ENCODE measurements around the gene ENHO.

DNA sequence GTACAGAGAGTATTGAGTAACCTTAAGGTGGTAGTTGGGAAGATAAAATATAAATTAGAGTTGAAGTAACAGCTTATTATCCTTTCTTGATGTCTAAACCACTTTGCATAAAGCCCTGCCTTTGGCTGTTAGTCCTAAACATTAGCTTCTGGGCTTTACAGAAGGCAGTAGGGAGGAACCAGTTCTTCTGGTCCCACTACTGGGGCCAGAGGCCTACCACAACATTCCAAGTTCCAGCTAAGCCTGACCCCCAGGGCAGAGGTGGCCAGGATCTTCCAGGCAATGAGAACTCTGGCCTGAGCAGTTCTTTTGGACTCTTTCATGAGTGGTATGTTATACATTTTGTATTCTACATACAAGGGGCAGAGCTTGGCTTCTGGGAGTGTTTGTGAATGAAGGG, 38.1 kb downstream of the ENHO start:
- no peak for TF ChIP-seq POLR2A (IDR thresholded peaks at IDR 0.05)
- TF ChIP-seq, protein P1, sequence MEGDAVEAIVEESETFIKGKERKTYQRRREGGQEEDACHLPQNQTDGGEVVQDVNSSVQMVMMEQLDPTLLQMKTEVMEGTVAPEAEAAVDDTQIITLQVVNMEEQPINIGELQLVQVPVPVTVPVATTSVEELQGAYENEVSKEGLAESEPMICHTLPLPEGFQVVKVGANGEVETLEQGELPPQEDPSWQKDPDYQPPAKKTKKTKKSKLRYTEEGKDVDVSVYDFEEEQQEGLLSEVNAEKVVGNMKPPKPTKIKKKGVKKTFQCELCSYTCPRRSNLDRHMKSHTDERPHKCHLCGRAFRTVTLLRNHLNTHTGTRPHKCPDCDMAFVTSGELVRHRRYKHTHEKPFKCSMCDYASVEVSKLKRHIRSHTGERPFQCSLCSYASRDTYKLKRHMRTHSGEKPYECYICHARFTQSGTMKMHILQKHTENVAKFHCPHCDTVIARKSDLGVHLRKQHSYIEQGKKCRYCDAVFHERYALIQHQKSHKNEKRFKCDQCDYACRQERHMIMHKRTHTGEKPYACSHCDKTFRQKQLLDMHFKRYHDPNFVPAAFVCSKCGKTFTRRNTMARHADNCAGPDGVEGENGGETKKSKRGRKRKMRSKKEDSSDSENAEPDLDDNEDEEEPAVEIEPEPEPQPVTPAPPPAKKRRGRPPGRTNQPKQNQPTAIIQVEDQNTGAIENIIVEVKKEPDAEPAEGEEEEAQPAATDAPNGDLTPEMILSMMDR (IDR thresholded peaks at IDR 0.05), result no peak

All from vagina (tissue), 2 donors.